ENCODE measurements around the gene B3GNT8.

DNA sequence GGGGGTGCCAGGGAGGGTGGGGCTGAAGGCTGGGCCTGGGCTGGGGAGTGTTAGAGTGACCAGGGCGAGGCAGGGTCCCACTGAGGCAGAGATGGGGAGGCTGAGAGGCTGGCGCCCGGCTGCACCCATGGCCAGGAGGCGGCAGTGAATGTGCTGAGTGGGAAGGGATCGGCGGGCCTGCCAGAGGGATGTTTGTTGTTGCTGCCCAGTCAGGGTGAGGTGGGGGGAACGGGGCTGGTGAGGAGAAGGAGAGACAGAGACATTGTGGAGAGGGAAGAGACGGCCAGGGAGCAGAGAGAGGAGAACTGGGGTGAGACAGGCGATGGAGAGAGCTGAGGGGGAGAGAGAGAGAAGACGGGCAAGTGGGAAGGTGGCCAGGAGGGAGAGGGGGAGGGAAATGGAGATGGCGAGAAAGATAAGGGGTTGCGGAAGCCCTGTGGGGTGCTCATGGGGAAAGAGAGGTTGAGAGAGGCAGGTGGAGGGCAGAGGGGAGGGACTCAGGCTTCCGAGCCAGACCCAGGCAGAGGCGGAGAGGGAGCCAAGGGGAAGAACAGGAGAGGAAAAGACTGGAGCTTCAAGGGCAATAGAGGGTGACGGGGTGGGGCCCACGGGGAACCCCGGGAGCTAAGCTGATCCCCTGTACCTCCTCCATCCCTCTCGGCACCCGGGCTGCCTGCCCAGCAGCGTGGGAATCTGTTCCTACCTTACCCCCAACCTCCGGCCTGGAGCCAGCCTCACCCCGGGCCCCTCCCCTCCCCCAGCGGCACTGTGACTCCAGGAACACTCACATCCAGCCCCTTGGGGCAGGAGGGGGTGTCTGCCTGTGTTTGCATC lies 690 bp upstream of the B3GNT8 start:
- TF ChIP-seq, protein P1, sequence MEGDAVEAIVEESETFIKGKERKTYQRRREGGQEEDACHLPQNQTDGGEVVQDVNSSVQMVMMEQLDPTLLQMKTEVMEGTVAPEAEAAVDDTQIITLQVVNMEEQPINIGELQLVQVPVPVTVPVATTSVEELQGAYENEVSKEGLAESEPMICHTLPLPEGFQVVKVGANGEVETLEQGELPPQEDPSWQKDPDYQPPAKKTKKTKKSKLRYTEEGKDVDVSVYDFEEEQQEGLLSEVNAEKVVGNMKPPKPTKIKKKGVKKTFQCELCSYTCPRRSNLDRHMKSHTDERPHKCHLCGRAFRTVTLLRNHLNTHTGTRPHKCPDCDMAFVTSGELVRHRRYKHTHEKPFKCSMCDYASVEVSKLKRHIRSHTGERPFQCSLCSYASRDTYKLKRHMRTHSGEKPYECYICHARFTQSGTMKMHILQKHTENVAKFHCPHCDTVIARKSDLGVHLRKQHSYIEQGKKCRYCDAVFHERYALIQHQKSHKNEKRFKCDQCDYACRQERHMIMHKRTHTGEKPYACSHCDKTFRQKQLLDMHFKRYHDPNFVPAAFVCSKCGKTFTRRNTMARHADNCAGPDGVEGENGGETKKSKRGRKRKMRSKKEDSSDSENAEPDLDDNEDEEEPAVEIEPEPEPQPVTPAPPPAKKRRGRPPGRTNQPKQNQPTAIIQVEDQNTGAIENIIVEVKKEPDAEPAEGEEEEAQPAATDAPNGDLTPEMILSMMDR (IDR thresholded peaks at IDR 0.05; ENCODE audit: low read depth, low read length), result no peak
- TF ChIP-seq EZH2phosphoT487 (IDR thresholded peaks at IDR 0.05; ENCODE audit: low read depth), result no peak

Measured in OCI-LY3 (cell line).